Fibroblast of skin of left biceps (primary cell): ENCODE data around the gene ZNF358.

Experiments
- DNase-seq, 2 experiments: peaks; one replicate each; pipeline ENCODE4 v3.0.0-alpha.2; 2013; ENCODE audit warnings: low read depth in 2 of 2

Gene ZNF358

DNA sequence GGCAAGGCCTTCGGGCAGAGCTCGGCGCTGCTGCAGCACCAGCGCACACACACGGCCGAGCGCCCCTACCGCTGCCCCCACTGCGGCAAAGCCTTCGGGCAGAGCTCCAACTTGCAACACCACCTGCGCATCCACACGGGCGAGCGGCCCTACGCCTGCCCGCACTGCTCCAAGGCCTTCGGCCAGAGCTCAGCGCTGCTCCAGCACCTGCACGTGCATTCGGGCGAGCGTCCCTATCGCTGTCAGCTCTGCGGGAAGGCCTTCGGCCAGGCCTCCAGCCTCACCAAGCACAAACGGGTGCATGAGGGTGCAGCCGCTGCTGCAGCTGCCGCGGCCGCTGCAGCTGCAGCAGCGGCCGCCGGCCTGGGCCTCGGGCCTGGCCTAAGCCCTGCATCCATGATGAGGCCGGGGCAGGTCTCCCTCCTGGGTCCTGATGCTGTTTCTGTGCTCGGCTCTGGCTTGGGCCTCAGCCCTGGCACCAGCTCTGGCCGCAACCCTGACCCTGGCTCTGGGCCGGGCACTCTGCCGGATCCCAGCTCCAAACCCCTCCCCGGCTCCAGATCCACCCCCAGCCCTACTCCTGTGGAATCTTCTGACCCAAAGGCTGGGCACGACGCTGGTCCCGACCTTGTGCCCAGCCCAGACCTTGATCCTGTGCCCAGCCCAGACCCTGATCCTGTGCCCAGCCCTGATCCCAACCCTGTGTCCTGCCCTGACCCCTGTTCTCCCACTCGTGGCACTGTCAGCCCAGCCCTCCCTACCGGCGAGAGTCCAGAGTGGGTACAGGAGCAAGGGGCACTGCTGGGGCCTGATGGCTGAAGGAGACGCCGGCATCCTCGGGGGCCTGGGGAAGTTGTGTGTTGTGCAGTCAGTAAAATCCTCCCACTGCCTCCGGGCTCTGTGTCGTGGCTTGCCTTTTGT is 4.5 kb downstream of the ZNF358 start:
- DNase-seq: no peak

DNA sequence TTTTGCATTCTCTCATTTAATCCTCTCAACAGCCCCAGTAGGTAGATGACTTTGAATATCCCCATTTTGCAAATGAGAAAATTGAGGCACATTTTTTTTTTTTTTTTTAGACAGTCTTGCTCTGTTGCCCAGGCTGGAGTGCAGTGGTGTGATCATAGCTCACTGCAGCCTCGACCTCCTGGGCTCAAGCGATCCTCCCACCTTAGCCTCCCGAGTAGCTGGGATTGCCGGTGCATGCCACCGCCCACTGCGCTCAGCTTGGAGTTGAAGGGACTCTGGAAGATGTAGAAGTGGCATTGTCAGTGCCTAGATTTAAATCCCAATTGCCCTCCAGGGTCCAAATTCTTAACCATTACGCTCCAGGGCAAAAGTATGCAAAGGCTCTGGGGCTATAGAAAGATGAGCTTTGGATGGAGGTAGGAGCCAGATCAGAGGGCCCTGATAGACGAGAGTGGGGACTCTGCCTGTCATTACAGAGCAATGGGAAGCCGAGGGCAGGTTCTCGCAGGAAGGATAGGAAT is 5.7 kb downstream of the ZNF358 start:
- no peak for DNase-seq

DNA sequence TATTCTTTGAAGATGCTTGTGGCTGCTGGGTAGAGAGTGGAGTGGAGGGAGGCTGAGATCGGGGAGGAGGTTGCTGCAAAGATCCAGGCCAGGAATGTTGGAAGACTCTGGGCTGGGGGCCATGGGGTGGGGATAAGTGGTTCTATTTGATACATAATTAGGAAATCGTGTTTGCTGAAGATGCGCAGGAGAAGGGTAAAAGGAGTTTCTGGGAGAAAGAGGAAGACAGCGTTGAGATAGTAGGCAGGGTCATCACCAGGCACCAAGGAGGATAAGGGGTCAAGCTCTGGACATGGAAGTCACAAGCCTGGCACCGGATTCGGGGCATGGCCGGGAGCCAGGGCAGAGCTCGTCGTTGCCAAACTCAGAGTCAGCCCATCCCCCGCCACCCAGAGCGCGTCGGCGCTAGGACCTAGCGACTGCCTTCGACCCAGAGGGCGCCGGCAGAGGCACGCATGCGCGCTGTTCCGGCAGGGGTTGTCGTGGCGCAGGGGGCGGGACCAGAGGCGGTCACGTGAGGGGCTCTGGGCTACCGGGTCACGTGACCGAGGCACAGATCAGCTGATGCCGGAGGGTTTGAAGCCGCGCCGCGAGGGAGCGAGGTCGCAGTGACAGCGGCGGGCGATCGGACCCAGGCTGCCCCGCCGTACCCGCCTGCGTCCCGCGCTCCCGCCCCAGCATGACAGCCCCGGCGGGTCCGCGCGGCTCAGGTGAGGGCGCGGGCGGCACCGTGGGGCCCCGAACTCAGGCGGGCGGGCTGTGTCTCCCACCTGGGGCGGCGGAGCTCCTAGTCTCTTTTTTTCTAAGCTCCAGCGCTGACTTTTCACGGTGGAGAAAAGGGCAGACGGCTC is 6.4 kb downstream of the ZNF358 start, which contains the start of gene MCOLN1:
MCOLN1 (plus strand) TSS at position 553 of the 851 bp plus-strand sequence; CDS start at position 680, 127 bp downstream.
- DNase-seq: peak; percentile 87

DNA sequence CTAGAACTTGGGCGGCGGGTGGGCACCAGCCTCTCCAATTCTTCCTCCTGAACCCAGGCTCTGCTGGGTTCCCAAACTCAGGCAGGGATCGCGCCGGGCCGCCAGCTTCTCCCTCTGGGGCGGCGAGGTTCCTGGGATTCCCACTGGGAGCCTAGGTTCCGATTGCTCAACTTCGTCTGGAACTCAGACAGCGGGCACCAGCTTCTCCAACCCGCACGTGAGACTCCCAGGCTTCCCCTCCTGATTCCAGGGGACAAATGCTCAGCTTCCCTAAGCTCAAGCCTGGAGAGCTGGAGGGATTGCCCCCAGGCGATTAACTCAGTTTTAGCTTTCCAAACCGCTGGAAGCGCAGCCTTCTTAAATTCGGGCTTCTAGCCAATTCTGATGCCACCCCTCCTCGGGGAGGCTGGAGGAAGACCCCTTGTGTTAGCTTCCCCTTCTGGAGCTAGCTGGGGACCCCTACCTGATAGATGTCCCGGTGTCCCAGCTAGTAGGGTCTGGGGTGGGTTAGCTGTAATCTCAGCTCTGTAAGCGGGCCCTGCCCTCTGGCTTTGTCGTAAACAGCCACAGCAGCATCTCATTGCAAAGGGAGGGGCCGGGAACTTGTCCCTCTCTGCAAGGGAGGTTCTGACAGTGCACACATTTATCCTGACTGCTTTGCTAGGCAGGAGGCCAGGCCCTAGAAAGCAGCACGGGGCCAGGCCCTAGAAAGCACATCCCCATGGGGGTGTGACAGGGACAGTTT is 7.2 kb downstream of the ZNF358 start:
- DNase-seq: no peak

DNA sequence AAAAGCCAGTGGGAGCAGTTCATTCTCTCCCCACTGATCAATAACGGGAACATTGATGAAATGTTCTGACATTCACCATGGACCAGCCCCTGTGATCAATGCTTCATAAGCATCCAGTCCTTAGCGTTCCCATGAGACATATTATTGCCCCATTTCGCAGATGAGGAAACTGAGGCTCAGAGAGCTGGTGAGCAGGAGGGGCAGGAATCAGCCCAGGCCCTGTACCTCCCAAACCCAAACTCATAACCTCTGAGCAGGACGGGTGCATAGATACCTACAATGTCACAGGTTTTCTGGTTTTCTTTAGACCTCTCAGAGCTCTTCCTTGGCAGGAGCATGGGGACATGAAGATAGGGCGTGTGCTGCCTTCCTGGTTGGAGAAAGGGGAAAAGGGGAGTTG is 8.6 kb downstream of the ZNF358 start:
- DNase-seq: no peak

DNA sequence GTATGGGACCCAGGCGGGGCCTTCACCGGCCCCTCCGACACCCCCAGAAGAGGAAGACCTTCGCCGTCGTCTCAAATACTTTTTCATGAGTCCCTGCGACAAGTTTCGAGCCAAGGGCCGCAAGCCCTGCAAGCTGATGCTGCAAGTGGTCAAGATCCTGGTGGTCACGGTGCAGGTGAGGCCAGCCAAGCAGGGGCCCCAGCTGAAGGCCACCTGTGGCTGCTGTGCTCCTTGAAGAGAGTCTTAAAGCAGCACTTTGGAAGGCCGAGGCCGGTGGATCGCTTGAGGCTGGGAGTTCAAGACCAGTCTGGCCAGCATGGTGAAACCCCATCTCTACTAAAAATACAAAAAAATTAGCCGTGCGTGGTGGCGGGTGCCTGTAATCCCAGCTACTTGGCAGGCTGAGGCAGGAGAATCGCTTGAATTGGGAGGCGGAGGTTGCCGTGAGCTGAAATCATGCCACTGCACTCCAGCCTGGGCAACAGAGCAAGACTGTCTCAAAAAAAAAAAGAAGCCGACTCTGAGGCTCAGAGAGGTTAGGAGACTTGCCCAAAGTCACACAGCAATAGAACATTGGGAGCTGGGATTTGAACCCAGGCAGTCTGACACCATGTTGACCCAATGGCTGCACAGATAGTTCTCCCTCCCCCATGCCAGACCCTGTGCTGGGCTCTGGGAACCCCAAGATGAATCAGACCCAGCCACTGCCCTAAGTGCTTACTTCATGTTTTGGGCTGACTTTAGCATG is 9.3 kb downstream of the ZNF358 start:
- DNase-seq: no peak

DNA sequence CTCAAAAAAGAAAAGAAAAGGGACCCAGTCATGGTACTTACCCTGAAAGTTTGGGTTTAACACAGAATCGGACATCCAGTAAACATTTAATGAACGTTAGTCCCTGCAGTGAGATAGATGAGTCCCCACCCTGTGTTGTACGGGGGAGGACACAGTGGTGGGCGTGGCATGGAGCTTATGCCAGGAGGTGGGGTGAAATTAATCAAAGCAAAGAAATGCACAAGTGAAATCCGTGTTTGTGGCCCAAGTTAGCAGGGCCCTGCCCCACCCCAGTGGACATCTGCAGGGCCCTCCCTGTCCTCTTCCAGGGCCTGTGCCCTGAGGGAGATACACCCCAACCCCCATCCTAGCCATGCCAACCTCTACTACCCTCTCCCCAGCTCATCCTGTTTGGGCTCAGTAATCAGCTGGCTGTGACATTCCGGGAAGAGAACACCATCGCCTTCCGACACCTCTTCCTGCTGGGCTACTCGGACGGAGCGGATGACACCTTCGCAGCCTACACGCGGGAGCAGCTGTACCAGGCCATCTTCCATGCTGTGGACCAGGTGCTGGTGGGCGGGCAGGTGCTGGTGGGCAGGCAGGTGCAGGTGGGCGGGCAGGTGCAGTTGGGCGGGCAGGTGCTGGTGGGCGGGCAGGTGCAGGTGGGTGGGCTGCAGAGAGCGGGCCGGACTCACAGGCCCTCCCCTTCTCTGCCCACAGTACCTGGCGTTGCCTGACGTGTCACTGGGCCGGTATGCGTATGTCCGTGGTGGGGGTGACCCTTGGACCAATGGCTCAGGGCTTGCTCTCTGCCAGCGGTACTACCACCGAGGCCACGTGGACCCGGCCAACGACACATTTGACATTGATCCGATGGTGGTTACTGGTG is 10.4 kb downstream of the ZNF358 start:
- no peak for DNase-seq

DNA sequence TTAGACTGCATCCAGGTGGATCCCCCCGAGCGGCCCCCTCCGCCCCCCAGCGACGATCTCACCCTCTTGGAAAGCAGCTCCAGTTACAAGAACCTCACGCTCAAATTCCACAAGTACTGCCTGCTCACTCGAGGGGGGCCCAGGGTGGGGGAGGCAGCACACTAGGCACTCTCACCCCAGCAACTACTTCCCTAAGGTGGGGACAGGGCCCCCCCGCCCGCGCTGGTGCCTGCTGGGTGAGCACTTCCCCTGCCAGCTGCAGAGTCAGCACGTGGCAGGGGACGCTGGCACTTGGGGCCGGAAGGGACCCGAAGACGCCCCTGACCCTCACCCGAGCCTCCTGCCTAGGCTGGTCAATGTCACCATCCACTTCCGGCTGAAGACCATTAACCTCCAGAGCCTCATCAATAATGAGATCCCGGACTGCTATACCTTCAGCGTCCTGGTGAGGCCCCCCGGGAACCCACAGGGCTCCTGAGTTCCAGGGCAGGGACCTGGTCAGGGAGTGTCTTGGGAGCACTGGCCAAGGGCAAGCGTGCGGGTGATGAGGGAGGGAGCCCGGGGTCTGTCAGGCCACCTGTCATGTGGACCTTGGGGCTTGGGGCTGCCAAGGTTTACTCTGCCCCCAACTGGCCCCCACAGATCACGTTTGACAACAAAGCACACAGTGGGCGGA is 11.8 kb downstream of the ZNF358 start:
- no peak for DNase-seq

DNA sequence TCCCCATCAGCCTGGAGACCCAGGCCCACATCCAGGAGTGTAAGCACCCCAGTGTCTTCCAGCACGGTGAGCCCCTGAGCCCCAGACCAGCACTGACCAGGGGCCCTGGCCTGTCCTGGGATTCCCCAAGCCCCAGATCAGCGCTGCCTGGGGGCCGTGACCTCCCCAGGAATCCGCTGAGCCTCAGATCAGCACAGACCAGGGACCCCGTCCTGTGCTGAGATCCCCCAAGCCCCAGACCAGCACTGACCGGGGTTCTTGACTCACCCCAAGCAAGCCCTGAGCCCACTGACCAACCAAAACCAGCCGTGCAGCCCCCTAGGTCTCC is 12.3 kb downstream of the ZNF358 start:
- no peak for DNase-seq

DNA sequence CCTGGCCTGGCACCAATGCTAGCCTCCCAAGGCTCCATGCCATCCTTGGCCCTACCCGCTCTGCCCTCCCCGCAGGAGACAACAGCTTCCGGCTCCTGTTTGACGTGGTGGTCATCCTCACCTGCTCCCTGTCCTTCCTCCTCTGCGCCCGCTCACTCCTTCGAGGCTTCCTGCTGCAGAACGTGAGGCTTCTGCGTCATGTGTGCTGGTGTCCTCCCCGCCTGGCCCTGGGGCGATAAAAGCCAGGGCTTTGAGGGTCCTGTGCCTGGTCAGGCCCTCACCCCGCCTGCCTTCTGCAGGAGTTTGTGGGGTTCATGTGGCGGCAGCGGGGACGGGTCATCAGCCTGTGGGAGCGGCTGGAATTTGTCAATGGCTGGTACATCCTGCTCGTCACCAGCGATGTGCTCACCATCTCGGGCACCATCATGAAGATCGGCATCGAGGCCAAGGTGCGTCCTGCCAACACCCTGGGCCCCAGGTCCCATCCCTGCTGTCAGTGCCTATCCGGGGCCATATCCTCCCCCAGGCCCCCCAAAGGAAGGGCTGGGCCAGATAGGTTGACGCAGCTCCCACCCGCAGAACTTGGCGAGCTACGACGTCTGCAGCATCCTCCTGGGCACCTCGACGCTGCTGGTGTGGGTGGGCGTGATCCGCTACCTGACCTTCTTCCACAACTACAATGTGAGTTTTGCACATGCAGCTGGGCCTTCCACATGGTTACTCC is 12.8 kb downstream of the ZNF358 start:
- no peak for DNase-seq

DNA sequence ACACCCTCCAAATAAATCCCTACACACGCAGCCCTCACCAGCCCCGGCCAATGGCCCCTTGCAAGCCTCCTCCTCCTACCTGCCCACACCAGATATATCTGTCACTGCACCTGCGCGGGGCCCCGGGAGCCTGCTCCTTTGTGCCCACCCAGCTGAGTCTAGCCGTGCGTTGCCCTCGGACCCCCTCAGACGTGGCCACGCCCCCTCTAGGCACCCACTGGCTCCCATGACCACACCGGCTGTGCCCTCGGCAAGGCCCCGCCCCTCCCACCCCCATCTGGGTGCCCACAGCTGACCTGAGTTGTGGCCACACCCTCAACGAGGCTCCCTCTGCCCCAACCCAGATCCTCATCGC is 13.3 kb downstream of the ZNF358 start:
- no peak for DNase-seq

DNA sequence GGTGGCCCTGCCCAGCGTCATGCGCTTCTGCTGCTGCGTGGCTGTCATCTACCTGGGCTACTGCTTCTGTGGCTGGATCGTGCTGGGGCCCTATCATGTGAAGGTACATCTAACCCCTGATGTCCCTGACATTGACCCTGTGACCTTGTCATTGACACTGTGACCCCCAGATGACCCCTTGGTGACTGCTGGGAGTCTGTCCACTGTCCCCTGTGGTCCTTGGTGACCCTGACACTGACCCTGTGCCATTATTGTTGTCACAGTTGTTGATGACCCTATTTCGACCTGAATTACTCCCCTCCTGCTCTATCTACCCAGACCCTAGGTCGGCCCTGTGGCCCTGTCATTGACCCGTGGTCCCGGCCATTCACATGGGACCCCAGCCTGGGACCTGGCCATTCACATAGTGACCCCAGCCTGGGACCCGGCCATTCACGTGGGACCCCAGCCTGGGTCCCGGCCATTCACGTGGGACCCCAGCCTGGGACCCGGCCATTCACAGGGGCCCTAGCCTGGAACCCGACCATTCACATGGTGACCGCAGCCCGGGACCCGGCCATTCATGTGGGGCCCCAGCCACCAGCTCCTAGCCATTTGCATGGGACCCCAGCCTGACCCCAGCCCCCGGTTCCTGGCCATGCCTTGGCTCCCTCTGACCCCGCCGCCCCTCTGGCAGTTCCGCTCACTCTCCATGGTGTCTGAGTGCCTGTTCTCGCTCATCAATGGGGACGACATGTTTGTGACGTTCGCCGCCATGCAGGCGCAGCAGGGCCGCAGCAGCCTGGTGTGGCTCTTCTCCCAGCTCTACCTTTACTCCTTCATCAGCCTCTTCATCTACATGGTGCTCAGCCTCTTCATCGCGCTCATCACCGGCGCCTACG is 13.9 kb downstream of the ZNF358 start:
- DNase-seq: no peak

DNA sequence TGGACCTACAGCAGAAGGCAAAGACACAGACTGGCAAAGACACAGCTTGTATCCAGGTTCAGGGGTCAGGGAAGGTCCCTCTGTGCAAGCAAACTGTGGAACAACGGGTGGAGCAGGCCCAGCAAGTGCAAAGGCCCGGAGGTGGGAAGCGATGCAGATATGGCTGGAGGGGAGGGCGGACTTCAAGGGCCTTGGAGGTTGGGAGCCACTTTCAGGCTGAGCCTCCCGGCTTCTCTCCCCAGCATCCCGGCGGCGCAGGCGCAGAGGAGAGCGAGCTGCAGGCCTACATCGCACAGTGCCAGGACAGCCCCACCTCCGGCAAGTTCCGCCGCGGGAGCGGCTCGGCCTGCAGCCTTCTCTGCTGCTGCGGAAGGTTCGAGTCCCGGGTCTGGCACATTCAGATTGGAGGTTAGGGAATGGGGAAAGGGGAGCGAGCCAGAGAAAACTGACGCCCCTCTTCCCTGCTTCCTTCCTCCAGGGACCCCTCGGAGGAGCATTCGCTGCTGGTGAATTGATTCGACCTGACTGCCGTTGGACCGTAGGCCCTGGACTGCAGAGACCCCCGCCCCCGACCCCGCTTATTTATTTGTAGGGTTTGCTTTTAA is 17.5 kb downstream of the ZNF358 start:
- no peak for DNase-seq

DNA sequence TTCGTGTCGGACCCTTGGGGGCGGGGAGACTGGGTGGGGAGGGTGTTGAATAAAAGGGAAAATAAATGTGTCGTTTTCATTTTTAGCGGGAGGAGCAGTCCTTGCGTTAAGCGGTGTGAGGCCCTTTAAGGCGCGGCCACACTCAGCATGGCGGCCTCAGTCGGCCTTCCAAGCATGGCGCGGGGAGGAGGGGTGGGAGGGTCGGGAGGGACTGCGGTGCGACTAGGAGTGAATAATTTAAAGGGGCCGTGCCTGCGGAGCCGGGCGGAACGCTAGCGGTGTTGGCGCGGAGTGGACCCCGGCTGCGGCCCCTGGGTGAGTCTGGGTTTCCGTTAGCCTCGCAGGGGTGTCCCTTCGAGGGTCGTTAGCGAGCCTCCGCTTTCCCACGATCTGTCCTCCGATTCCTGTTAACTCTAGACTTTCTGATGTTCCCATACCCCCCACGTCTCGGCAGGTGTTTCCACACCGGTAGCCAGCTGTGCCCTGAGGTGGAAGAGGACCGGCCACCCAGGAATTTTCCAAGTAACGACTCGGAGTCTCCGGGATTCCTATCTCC is 18.1 kb downstream of the ZNF358 start:
- DNase-seq: peak; percentile 60 to 63

DNA sequence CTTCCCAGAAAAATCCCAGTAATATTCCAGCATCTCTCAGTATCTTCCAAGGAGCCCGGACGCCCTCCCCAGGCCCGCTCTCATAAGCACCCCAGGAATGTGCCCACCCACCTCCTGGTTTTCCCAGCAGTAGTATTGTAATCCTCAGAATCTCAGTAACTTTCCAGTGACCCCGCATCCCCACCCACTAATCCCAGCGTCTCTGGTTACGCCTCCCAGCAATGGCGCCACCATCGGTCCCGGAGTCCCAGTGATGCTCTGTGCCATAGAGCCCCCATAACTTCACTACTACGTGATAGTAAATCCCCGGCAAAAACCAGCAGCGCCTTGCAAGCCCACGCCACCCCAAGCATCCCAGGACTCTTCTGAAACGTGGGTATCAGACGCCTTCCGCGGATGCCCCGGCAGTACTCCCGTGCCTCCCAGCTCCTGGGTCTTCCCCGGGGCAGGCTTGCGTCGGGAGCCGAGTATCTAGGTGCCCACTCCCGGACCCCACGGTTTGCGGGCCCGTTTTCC is 18.7 kb downstream of the ZNF358 start:
- DNase-seq: peak; percentile 47 to 49

DNA sequence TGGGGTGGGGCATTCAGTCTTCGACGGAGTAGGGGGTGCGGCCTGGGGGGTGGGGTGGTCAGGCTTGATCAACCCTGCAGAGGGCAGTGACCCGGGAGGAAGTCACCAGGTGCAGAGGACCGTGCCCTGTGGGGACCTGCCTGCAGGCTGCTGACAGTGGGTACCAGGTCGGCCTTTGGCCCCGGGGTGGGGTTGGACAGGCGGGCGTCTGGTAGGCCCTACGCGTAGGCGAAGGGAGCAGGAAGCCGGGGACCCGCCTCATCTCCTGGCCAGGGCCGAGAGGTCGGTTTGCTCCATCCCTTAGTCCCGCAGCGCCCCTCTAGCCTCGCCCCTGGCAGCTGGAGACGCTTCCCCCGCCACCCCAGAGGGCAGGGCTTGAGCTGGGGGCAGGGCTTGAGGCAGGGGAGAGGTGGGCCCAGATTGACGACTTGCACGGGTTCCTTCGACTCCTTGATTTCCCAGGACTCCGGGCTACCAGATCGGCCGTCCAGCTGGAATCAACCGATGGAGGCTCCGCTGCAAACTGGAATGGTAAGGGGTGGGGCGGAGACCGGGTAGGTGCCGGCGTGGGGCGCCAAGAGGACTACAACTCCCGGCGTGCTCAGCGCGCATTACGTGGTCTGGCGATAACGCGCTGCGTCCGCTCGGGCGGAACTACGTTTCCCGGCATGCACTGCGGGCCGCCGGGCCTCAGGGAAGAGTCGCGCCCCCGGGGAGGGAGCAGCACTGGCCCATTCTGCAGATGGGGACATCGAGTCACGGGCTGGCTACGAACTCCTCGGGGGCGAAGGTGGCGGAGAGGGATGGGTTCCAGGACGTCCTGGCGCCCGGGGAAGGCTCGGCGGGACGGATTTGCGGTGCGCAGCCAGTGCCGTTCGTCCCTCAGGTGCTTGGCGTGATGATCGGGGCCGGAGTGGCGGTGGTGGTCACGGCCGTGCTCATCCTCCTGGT is 19.4 kb downstream of the ZNF358 start, which contains the start of gene PNPLA6:
PNPLA6 (plus strand) TSS at position 671 of the 951 bp plus-strand sequence; CDS start at position 743, 72 bp downstream.
- DNase-seq: peak; percentile 73 to 79
